ENCODE results near the gene ARIH2. TPM values are rescaled to one million over a fixed set of nuclear protein-coding genes. Genes with fewer than 3 reads are reported as not detected.

Gene ARIH2
- total and polyA plus RNA-seq, 3 experiments from 2014 or later: 117 to 126 (median 123) TPM

DNA sequence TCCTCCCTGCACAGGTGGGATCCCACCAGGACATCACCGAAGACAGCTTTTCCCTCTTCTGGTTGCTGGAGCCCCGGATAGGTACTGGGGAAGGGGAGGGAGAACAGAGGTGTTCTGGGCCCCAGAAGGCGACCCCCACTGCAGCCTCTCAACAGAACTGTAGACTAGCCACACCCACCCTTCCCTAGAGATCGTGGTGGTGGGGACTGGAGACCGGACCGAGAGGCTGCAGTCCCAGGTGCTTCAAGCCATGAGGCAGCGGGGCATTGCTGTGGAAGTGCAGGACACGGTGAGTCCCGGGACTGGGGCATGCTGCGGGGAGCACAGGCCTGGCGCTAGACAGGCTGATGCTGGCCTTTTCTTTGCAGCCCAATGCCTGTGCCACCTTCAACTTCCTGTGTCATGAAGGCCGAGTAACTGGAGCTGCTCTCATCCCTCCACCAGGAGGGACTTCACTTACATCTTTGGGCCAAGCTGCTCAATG is 104.1 kb downstream of the ARIH2 start:
- peak overlapping the region; percentile 95 for H3K4me3 ChIP-seq (ENCODE audit: low read length)
- no peaks in the 10 kb centered on the region for H3K9me3 ChIP-seq (ENCODE audit: low read length)
- H3K36me3 Mint-ChIP-seq: peaks cover 0 to 58% (median 10%) of the 10 kb centered on the region in 3 donors
- H3K27me3 ChIP-seq (ENCODE audit: insufficient read depth, low read length, poor library complexity, severe bottlenecking): no peaks in the 10 kb centered on the region
- H3K9me3 Mint-ChIP-seq: no peaks in the 10 kb centered on the region
- H3K4me1 Mint-ChIP-seq: peaks cover 30 to 70% (median 34%) of the 10 kb centered on the region in 3 donors
- H3K27ac ChIP-seq (ENCODE audit: low read depth, low read length): peak overlapping the region; percentile 99
- peak overlapping the region; percentile 95 to 98 (median 98) for H3K27ac Mint-ChIP-seq
- H3K4me3 Mint-ChIP-seq: peak overlapping the region; percentile 89 to 97 (median 94)
- H3K27me3 Mint-ChIP-seq: peaks cover 0 to 2% of the 10 kb centered on the region in 2 donors
- peaks cover 31% of the 10 kb centered on the region for H3K4me1 ChIP-seq (ENCODE audit: insufficient read depth, low read length)
- no peak for DNase-seq
- CTCF ChIA-PET: interaction anchor here (0.8 to 7.7 kb wide), 18 partner anchors 9 to 317 kb away, joined by 3 to 121 read pairs (median 5); partner anchors contain the start of genes KLHDC8B, P4HTM, QARS1 and QRICH1
- H3K36me3 ChIP-seq (ENCODE audit: insufficient read depth, low read length): peaks cover 27% of the 10 kb centered on the region
- POLR2A ChIA-PET: interaction anchor here (0.7 to 4.6 kb wide), 7 partner anchors 14 to 98 kb away, joined by 3 to 79 read pairs (median 8); partner anchors contain the start of genes P4HTM, QRICH1, USP19 and WDR6

DNA sequence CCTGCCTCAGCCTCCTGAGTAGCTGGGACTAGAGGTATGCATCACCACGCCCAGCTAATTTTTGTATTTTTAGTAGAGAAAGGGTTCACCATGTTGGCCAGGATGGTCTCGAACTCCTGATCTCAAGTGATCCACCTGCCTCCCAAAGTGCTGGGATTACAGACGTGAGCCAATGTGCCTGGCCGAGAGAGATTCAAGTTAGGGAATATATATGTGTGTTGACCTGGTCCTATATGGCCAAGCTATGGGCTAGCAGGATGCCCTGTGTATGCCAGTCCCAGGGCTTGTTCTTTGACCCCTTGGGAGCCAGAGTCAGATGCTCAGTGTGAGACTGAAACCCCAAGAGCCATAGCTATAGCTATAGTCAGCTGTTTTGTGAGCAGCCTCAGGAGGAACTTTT is 105.1 kb downstream of the ARIH2 start:
- Histone ChIP-seq H3K36me3 (ENCODE audit: insufficient read depth, low read length) (peaks cover 27% of the 10 kb centered on the region), H3K4me1 (ENCODE audit: insufficient read depth, low read length) (peaks cover 38% of the 10 kb centered on the region), H3K27ac (ENCODE audit: low read depth, low read length) (no peak overlapping the region), H3K4me3 (ENCODE audit: low read length) (no peak overlapping the region), H3K9me3 (ENCODE audit: low read length) (no peaks in the 10 kb centered on the region), H3K27me3 (ENCODE audit: insufficient read depth, low read length, poor library complexity, severe bottlenecking) (no peaks in the 10 kb centered on the region)
- Mint-ChIP-seq H3K27ac (peak overlapping the region in 7 of 8 donors; percentile 29 to 98 (median 71)), H3K36me3 (peaks cover 0 to 55% (median 10%) of the 10 kb centered on the region in 3 donors), H3K27me3 (peaks cover 0 to 2% of the 10 kb centered on the region in 2 donors), H3K9me3 (no peaks in the 10 kb centered on the region), H3K4me1 (peaks cover 38 to 76% (median 42%) of the 10 kb centered on the region in 3 donors), H3K4me3 (peak overlapping the region; percentile 27 to 97 (median 89))
- CTCF ChIA-PET: interaction anchor here (1.1 to 7.7 kb wide), 5 partner anchors 14 to 70 kb away, joined by 3 to 121 read pairs (median 7); partner anchors contain the start of genes P4HTM, QRICH1 and WDR6
- DNase-seq: no peak
- POLR2A ChIA-PET: interaction anchor here (0.6 to 4.6 kb wide), 3 partner anchors 15 to 70 kb away, joined by 3 to 45 read pairs (median 35); partner anchors contain the start of genes P4HTM and QRICH1

DNA sequence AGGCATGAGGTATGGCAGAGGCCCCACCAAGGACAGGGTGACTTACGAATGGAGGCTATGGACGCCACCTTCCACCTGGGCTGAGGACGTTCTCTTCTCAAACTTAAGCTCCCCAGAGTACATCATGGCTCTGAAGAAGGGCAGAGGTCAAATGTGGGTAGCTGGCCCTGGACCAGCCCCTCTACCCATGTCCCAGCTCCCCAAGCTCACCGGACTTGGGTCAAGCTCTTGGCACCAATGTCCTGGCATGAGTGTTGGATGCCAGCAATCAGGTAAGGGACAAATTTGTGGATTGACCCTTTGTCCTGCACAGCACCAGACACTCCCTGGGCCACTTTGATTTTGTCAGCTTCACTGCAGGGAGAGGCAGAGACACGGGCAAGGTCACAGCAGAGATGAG is 105.8 kb downstream of the ARIH2 start:
- Mint-ChIP-seq H3K4me1 (peaks cover 41 to 80% (median 46%) of the 10 kb centered on the region in 3 donors), H3K9me3 (peaks cover 0 to 2% (median 0%) of the 10 kb centered on the region in 5 donors)
- POLR2A ChIA-PET: interaction anchor here (0.6 to 4.6 kb wide), 2 partner anchors 16 to 35 kb away, joined by 3 to 45 read pairs; partner anchors contain the start of gene P4HTM

DNA sequence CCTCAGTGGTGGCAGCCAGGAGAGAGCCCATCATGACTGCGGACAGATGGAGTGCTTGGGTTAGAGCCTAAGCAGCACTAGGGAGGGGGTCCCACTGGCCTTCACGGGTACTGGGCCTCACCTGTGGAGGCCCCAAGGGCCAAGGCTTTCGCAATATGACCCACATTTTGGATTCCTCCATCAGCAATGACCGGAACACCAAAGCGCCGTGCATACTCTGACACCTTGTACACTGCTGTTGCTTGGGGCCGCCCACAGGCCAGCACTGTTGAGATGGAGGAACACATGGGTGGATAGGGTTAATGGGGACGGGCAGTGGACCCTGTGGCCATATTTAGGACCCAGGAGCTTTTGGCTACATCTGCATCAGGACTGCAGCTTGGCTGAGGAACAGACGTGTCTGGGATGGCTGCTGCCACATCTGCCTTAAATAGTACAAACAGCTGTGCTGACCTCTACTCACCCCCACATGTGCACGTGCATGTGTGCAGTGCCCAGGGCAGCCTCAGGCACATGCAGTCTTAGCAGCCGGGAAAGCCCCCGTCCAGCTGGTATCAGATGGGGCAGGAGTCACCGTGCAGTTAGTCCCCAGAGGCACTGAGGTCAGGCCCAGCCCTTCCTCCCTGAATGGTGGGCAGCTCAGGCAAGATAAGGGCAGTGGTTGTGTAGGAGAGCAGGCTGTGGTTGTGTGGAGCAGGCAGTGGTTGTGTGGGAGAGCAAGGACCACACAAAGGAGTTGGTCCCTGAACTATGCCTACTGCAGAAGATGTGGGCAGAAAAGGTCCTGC is 106.6 kb downstream of the ARIH2 start:
- no peak overlapping the region for H3K4me3 ChIP-seq (ENCODE audit: low read length)
- peaks cover 0 to 2% of the 10 kb centered on the region in 2 donors for H3K27me3 Mint-ChIP-seq
- H3K4me1 Mint-ChIP-seq: peaks cover 37 to 76% (median 42%) of the 10 kb centered on the region in 3 donors
- peak in 1 of 5 donors; percentile 43 for DNase-seq
- ChIA-PET POLR2A (interaction anchor here (1.3 to 4.6 kb wide), 2 partner anchors 36 to 69 kb away, joined by 3 to 45 read pairs; partner anchors contain the start of genes P4HTM and QRICH1), CTCF (interaction anchor here (1.1 to 7.7 kb wide), 2 partner anchors 16 to 37 kb away, joined by 5 to 121 read pairs; partner anchors contain the start of gene WDR6)
- H3K4me1 ChIP-seq (ENCODE audit: insufficient read depth, low read length): peaks cover 30% of the 10 kb centered on the region
- H3K36me3 Mint-ChIP-seq: peaks cover 0 to 65% (median 10%) of the 10 kb centered on the region in 3 donors
- H3K4me3 Mint-ChIP-seq: peak overlapping the region in 2 of 7 donors; percentile 68 to 87
- H3K36me3 ChIP-seq (ENCODE audit: insufficient read depth, low read length): peaks cover 27% of the 10 kb centered on the region
- H3K27ac Mint-ChIP-seq: peak overlapping the region in 5 of 8 donors; percentile 26 to 95 (median 61)
- H3K9me3 ChIP-seq (ENCODE audit: low read length): no peaks in the 10 kb centered on the region
- peaks cover 0 to 2% (median 0%) of the 10 kb centered on the region in 5 donors for H3K9me3 Mint-ChIP-seq
- no peak overlapping the region for H3K27ac ChIP-seq (ENCODE audit: low read depth, low read length)
- H3K27me3 ChIP-seq (ENCODE audit: insufficient read depth, low read length, poor library complexity, severe bottlenecking): no peaks in the 10 kb centered on the region

More for the DNA sequence above, 105.8 kb downstream of the ARIH2 start:
- H3K36me3 Mint-ChIP-seq: peaks cover 0 to 59% (median 10%) of the 10 kb centered on the region in 3 donors
- Histone ChIP-seq H3K9me3 (ENCODE audit: low read length) (no peaks in the 10 kb centered on the region), H3K27me3 (ENCODE audit: insufficient read depth, low read length, poor library complexity, severe bottlenecking) (no peaks in the 10 kb centered on the region), H3K4me3 (ENCODE audit: low read length) (no peak overlapping the region), H3K36me3 (ENCODE audit: insufficient read depth, low read length) (peaks cover 27% of the 10 kb centered on the region), H3K4me1 (ENCODE audit: insufficient read depth, low read length) (peaks cover 34% of the 10 kb centered on the region), H3K27ac (ENCODE audit: low read depth, low read length) (no peak overlapping the region)
- H3K27ac Mint-ChIP-seq: peak overlapping the region in 4 of 8 donors; percentile 17 to 95 (median 62)
- peaks cover 0 to 2% of the 10 kb centered on the region in 2 donors for H3K27me3 Mint-ChIP-seq
- DNase-seq: no peak
- peak overlapping the region in 2 of 7 donors; percentile 68 to 87 for H3K4me3 Mint-ChIP-seq
- CTCF ChIA-PET: interaction anchor here (1.1 to 7.7 kb wide), 4 partner anchors 15 to 69 kb away, joined by 3 to 121 read pairs (median 16); partner anchors contain the start of genes QRICH1 and WDR6

DNA sequence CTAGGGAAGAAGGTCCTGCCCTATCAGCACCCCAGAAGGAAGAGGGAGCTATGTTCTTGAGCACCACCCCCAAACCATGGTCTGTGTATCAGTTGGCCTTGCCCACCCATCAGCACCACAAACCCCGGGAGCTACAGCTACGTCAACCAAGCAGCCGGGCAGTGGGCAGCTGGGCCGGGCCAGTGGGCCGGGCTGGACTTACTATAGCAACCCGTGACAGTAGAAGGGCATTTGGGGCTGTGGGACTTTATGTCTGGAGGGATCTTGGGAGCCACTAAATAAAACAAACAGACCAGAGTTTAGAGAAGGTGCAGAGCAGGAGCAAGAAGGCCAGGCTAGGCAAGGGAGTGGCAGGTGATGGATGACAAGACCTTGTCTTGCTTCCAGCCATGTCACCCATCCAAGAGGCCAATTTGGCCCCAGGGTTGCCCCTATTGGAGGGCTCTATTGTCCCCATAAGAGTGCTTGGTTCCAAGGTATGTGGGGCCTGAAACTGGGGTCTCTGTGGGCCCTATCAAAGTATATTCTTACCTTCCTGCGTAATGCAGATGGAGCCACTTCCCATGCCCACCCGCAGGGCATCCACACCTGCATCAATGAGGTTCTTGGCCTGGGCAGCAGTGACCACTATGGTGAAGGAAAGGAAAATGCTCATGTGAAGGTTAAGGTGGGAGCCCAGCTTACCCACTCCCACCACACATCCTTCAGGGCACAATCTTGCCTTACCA is 107.3 kb downstream of the ARIH2 start:
- Histone ChIP-seq H3K4me3 (ENCODE audit: low read length) (no peak overlapping the region), H3K27ac (ENCODE audit: low read depth, low read length) (no peak overlapping the region), H3K36me3 (ENCODE audit: insufficient read depth, low read length) (peaks cover 33% of the 10 kb centered on the region), H3K9me3 (ENCODE audit: low read length) (no peaks in the 10 kb centered on the region), H3K4me1 (ENCODE audit: insufficient read depth, low read length) (peaks cover 26% of the 10 kb centered on the region), H3K27me3 (ENCODE audit: insufficient read depth, low read length, poor library complexity, severe bottlenecking) (no peaks in the 10 kb centered on the region)
- POLR2A ChIA-PET: interaction anchor here (0.5 to 1.3 kb wide), 3 partner anchors 36 to 103 kb away, joined by 3 to 4 read pairs (median 3); partner anchors contain the start of genes P4HTM and QRICH1
- peaks cover 0 to 2% of the 10 kb centered on the region in 2 donors for H3K27me3 Mint-ChIP-seq
- peaks cover 0 to 2% (median 0%) of the 10 kb centered on the region in 5 donors for H3K9me3 Mint-ChIP-seq
- CTCF ChIA-PET: interaction anchor here (1.0 to 7.7 kb wide), 4 partner anchors 9 to 38 kb away, joined by 3 to 121 read pairs (median 5); partner anchors contain the start of gene WDR6
- H3K27ac Mint-ChIP-seq: peak overlapping the region in 4 of 8 donors; percentile 26 to 95 (median 55)
- peaks cover 35 to 70% (median 39%) of the 10 kb centered on the region in 3 donors for H3K4me1 Mint-ChIP-seq
- DNase-seq: no peak
- H3K4me3 Mint-ChIP-seq: peak overlapping the region in 2 of 7 donors; percentile 45 to 87
- H3K36me3 Mint-ChIP-seq: peaks cover 0 to 68% (median 10%) of the 10 kb centered on the region in 3 donors

DNA sequence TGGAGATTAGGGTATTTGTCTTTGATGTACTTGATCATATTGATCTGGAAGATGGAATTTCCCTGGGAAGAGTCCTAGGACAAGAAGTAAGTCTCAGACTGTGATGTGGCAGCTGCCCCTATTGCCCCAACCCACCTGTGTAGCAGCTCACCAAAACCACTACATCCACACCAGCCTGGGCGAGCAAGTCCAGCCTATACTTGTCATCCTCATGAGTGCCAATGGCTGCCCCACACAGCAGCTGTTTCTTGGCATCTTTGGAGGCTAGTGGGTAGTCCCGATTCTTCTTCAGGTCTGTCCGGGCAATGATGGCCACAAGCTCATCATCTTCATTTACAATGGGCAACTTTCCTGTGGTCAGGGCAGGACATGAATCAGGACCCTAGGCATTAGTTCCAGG is 107.9 kb downstream of the ARIH2 start:
- ChIA-PET POLR2A (interaction anchor here (0.5 to 1.2 kb wide), 2 partner anchors 37 to 104 kb away, joined by 3 to 4 read pairs; partner anchors contain the start of gene P4HTM), CTCF (interaction anchor here (1.0 to 7.7 kb wide), 3 partner anchors 9 to 39 kb away, joined by 3 to 121 read pairs (median 5); partner anchors contain the start of gene WDR6)
- Mint-ChIP-seq H3K27me3 (peaks cover 0 to 2% of the 10 kb centered on the region in 2 donors), H3K36me3 (peaks cover 0 to 69% (median 11%) of the 10 kb centered on the region in 3 donors), H3K27ac (peak overlapping the region in 6 of 8 donors; percentile 56 to 95 (median 74)), H3K4me1 (peaks cover 33 to 67% (median 39%) of the 10 kb centered on the region in 3 donors), H3K4me3 (peak overlapping the region in 2 of 7 donors; percentile 5 to 87), H3K9me3 (peaks cover 0 to 2% (median 0%) of the 10 kb centered on the region in 5 donors)
- no peak overlapping the region for H3K27ac ChIP-seq (ENCODE audit: low read depth, low read length)
- peaks cover 38% of the 10 kb centered on the region for H3K36me3 ChIP-seq (ENCODE audit: insufficient read depth, low read length)
- H3K4me1 ChIP-seq (ENCODE audit: insufficient read depth, low read length): peaks cover 26% of the 10 kb centered on the region
- H3K27me3 ChIP-seq (ENCODE audit: insufficient read depth, low read length, poor library complexity, severe bottlenecking): no peaks in the 10 kb centered on the region
- no peak for DNase-seq
- no peaks in the 10 kb centered on the region for H3K9me3 ChIP-seq (ENCODE audit: low read length)
- H3K4me3 ChIP-seq (ENCODE audit: low read length): no peak overlapping the region
